SH-SY5Y (cell line): ENCODE measurements around the gene ESYT3.

Experiments used
- GATA2 ChIP-seq: IDR thresholded peaks from 2 replicates; pipeline ENCODE4 v1.6.1; 2011; ENCODE audit warnings: mild to moderate bottlenecking, low read depth, low read length
- GATA3 ChIP-seq: IDR thresholded peaks from 2 replicates; pipeline ENCODE4 v1.6.1; 2011; ENCODE audit warnings: low read depth, mild to moderate bottlenecking, low read length, moderate library complexity

- no peak for TF ChIP-seq GATA2
- no peak for TF ChIP-seq GATA3
These were observed 21.6 kb downstream of the ESYT3 start for GRCh38 chr3:138455801-138456716.
